HCT116 (cell line): ENCODE results near the gene POLR1D.

ENCODE experiments used
- CBX3 ChIP-seq: IDR thresholded peaks from 2 replicates; pipeline ENCODE4 v1.6.1; 2012; ENCODE audit warnings: low read depth
- EZH2 ChIP-seq: fragments of 200-600 bp; sonication (generic); IDR thresholded peaks from 2 replicates; pipeline ENCODE4 v1.6.1; 2017; ENCODE audit warnings: antibody characterized with exemption, mixed run types
- EZH2phosphoT487 ChIP-seq: fragments of 200-600 bp; IDR thresholded peaks from 2 replicates; pipeline ENCODE4 v1.6.1; 2018; ENCODE audit warnings: antibody characterized with exemption, borderline replicate concordance
- POLR2A ChIP-seq: IDR thresholded peaks from 2 replicates; pipeline ENCODE4 v1.7.0; 2011; ENCODE audit warnings: borderline replicate concordance; ENCODE audit not compliant: insufficient read depth, insufficient read length; ENCODE audit errors: extremely low read depth
- TF ChIP-seq, protein P1 (sequence below), 3 experiments: fragments of 200-600 bp in 1 of 3; sonication (generic) in 1 of 3; IDR thresholded peaks in 2 of 3; conservative IDR thresholded peaks in 1 of 3; 2 replicates each; pipeline ENCODE4 v1.5.1; 2012 to 2017; ENCODE audit warnings: low read depth in 2 of 3, low read length in 2 of 3, antibody characterized with exemption in 1 of 3, borderline replicate concordance in 1 of 3, control low read depth in 1 of 3, mild to moderate bottlenecking in 1 of 3, mixed read lengths in 1 of 3, mixed run types in 1 of 3, moderate library complexity in 1 of 3; ENCODE audit not compliant: insufficient read depth in 1 of 3

DNA sequence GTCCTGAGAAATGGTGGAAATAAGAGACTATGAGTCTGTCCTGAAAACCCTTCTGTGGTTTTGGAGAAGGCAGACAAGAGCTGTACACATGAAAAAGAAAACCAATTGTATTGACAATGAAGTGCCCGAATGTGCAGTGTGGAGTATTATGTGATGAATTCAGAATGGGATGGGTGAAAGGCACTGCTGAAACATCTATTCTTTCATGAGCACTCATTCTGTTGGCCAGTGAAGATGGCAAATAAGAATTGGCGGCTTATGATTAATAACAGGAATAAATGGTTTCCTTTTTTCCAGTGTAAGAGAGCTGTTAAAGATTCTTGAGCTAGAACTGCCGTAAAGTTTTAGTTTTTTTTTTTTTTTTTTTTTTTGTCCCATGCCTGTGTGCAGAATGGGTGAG is 5.7 kb downstream of the POLR1D start:
- TF ChIP-seq EZH2: no peak
- TF ChIP-seq, protein P1, sequence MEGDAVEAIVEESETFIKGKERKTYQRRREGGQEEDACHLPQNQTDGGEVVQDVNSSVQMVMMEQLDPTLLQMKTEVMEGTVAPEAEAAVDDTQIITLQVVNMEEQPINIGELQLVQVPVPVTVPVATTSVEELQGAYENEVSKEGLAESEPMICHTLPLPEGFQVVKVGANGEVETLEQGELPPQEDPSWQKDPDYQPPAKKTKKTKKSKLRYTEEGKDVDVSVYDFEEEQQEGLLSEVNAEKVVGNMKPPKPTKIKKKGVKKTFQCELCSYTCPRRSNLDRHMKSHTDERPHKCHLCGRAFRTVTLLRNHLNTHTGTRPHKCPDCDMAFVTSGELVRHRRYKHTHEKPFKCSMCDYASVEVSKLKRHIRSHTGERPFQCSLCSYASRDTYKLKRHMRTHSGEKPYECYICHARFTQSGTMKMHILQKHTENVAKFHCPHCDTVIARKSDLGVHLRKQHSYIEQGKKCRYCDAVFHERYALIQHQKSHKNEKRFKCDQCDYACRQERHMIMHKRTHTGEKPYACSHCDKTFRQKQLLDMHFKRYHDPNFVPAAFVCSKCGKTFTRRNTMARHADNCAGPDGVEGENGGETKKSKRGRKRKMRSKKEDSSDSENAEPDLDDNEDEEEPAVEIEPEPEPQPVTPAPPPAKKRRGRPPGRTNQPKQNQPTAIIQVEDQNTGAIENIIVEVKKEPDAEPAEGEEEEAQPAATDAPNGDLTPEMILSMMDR (IDR thresholded peaks at IDR 0.05 in 2 of 3, conservative IDR thresholded peaks at IDR 0.05 in 1 of 3; ENCODE audit: borderline replicate concordance in 1 of 3, insufficient read depth in 1 of 3, low read depth in 2 of 3, low read length in 2 of 3): no peak
- no peak for TF ChIP-seq CBX3
- no peak for TF ChIP-seq EZH2phosphoT487
- no peak for TF ChIP-seq POLR2A
